IPS DF 6.9 (cell line): Measurements from ENCODE around the gene TNNT2.

Experiments used
- DNase-seq: peaks from one replicate; pipeline ENCODE4 v3.0.0-alpha.2; 2013; ENCODE audit warnings: low read depth, low spot score
- H3K27ac ChIP-seq: one replicate; pipeline ENCODE4 v1.5.1; 2013; ENCODE audit warnings: low read length, control low read depth
- H3K27me3 ChIP-seq: 2 replicates; pipeline ENCODE4 v1.6.1; 2013; ENCODE audit warnings: mild to moderate bottlenecking, low read length; ENCODE audit not compliant: control insufficient read depth, insufficient read depth
- H3K36me3 ChIP-seq: 2 replicates; pipeline ENCODE4 v1.6.1; 2013; ENCODE audit warnings: low read length; ENCODE audit not compliant: control insufficient read depth, insufficient read depth
- H3K4me1 ChIP-seq: 2 replicates; pipeline ENCODE4 v1.6.1; 2013; ENCODE audit warnings: low read length; ENCODE audit not compliant: control insufficient read depth, insufficient read depth
- H3K4me3 ChIP-seq: 2 replicates; pipeline ENCODE4 v1.5.1; 2013; ENCODE audit warnings: mild to moderate bottlenecking, low read length
- H3K9me3 ChIP-seq: 2 replicates; pipeline ENCODE4 v1.6.1; 2013; ENCODE audit warnings: low read length, inconsistent platforms; ENCODE audit not compliant: control insufficient read depth, insufficient read depth
- WGBS: extraction: QIAGEN DNeasy Blood & Tissue Kit; methylation state at CpG from one replicate; pipeline ENCODE4 v1.1.7; 2013; ENCODE audit warnings: mixed read lengths, missing lambda C conversion rate; ENCODE audit not compliant: insufficient read length, insufficient coverage; 5-methylcytosine and 5-hydroxymethylcytosine counted together

The TNNT2 gene

DNA sequence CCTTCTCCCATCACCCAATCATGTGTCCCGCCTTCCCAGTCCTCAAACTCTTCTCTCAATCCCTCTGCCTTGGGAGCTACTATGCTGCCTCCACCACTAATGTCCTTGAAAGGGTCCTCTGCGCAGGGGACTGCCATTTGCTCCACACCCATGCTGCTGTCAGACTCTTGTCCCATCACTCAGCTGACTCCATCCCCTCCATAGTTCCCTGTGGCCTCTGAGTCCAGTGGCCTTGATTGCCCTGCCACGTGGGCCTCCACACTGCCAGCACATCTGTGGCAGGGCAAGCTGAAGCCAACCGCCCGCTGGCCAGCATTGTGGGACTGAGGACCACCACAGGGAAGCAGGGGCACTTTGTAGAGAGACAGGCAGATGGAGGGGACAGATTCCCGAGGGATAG is 1.3 kb upstream of the TNNT2 start:
- Histone ChIP-seq H3K36me3 (peaks cover 4% of the 10 kb centered on the region; the same call in 1 of the 2 replicates), H3K9me3 (no peaks in the 10 kb centered on the region), H3K27ac (no peak overlapping the region), H3K4me1 (peaks cover 25% of the 10 kb centered on the region), H3K27me3 (no peaks in the 10 kb centered on the region), H3K4me3 (no peak overlapping the region)
- WGBS: no CpG with 5 or more reads among the region's 6 CpGs
- DNase-seq: no peak

DNA sequence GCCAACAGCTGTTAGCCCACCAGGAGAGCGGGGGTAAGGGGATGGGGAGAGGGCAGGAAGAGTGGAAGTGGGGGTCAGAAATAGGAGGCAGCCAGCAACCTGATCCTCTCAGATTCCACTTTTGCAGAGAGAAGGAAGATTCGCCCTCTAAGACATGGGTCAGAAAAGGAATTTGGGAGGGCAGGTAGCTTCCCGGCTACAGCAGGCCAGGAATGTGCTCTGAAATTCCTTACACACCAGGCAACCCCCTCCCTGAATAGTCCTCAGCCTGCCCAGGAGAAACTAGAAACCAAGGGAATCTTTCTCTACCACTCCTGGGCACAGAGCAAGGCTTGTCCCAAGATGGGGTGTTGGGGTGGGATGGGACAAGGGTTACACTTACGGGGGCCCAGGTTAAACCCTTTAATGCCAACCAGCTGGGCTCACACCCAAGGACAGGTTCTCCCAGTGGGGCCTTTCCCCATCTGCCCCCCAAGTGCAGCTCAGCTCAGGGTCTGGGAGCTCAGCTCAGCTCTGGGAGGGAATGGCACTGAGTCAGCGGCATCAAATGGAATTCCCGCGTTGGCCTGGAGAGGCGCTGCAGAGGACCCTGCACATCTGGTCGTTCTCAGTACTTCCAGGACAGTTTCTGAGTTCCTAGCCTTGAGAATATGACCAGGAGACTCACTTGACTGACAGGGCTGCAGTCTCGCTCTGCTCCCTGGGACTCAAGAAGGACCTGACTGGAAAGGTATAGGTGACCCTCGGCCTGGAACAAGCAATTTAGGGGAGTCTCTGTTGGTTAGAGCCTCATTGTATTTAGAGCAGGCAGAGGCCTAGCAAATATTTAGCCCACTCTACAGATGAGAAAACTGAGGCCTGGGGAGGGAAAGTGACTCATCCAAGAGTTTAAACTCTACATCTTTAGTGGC is 761 bp downstream of the TNNT2 start:
- H3K36me3 ChIP-seq: no peaks in the 10 kb centered on the region
- peak; percentile 85 for DNase-seq
- no peaks in the 10 kb centered on the region for H3K27me3 ChIP-seq
- WGBS: no CpG with 5 or more reads among the region's 11 CpGs
- H3K9me3 ChIP-seq: no peaks in the 10 kb centered on the region
- no peak overlapping the region for H3K27ac ChIP-seq
- no peak overlapping the region for H3K4me3 ChIP-seq
- H3K4me1 ChIP-seq: peaks cover 25% of the 10 kb centered on the region

DNA sequence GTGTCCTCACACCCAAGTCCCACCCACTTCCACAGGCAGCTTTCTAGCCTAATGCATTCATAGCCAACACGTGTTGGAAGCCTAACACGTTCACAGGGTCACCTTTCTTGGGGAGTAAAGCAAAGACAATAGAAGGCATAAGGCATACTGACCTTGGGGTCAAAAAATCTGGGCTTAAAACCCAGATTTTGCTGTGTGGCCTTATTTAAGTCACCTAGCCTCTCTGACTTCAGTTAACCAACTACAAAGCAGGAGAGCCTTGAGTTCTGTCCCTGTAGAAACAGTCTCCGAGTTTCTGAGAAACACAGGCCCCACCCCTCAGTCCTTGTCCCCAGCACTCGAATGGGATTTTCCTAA is 1.4 kb downstream of the TNNT2 start:
- Histone ChIP-seq H3K4me1 (peaks cover 25% of the 10 kb centered on the region), H3K27ac (peak overlapping the region; percentile 93), H3K4me3 (no peak overlapping the region), H3K36me3 (no peaks in the 10 kb centered on the region), H3K27me3 (no peaks in the 10 kb centered on the region), H3K9me3 (no peaks in the 10 kb centered on the region)
- no peak for DNase-seq
- WGBS: no CpG with 5 or more reads among the region's 4 CpGs

DNA sequence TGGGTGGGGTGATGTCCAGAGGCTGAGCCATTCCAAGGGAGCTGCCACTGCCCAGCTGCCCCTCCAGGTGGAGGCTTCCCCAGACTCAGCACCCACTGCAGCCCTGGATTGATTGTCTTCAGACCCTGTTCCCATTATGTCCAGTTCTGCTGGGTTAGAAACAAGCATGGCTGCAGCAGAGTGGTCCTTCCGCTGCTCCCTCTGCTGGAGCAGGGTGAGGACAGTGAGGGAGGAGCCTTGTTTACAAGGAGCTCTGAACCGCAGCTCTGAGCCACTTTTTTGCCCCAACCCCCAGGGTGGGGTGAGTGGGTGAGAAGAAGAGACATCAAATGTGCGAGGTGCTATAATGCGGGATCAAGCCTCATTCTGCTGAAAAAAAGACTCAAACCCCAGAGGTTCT is 2.3 kb downstream of the TNNT2 start:
- H3K4me1 ChIP-seq: peaks cover 25% of the 10 kb centered on the region

DNA sequence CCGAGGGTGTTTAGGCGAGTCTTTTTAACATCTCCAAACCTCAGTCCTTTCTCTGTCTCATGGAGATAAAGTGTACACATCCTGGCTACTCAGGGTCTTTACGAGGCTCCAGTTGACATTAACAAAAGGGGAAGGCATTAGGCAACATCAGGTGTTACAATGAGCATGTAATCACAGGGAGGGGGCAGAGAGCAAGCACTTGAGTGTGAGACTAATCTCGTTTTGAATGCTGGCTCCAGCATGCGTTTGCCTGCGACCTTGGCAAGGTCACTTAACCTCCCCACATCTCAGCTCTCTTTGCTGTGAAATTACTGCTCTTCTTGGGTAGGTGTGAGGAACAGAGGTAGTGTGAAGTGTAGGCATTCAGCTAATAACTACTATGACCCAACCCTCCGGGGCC is 3.1 kb downstream of the TNNT2 start:
- no CpG with 5 or more reads among the region's 7 CpGs for WGBS
- H3K9me3 ChIP-seq: no peaks in the 10 kb centered on the region
- no peaks in the 10 kb centered on the region for H3K27me3 ChIP-seq
- no peak overlapping the region for H3K27ac ChIP-seq
- H3K4me3 ChIP-seq: no peak overlapping the region
- DNase-seq: no peak
- no peaks in the 10 kb centered on the region for H3K36me3 ChIP-seq
- peaks cover 24% of the 10 kb centered on the region for H3K4me1 ChIP-seq

More for the DNA sequence above, 2.3 kb downstream of the TNNT2 start:
- no peak for DNase-seq
- H3K4me3 ChIP-seq: no peak overlapping the region
- H3K36me3 ChIP-seq: no peaks in the 10 kb centered on the region
- WGBS: no CpG with 5 or more reads among the region's 4 CpGs
- no peaks in the 10 kb centered on the region for H3K27me3 ChIP-seq
- no peaks in the 10 kb centered on the region for H3K9me3 ChIP-seq
- H3K27ac ChIP-seq: no peak overlapping the region

DNA sequence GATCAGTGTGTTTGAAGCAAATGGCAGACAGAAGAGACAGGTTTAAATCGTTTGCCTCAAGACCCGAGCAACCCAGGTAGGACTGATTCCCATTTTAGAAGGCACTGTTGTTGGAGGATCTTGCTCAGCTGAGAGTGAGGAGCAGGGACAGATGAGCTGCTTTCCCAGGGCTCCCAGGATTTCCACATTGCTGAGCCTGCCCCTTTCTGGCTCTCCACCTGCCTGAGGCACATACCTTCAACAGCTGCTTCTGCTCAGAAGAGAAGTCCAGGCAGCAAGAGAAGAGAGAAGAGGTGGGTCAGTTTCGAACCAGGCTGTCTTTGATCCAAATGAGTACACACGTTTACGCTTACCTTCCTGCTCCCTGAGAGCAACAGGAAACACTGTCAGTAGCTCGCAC is 5.7 kb downstream of the TNNT2 start:
- DNase-seq: no peak
- Histone ChIP-seq H3K4me1 (peaks cover 16% of the 10 kb centered on the region), H3K36me3 (no peaks in the 10 kb centered on the region), H3K4me3 (no peak overlapping the region), H3K9me3 (no peaks in the 10 kb centered on the region), H3K27me3 (no peaks in the 10 kb centered on the region), H3K27ac (no peak overlapping the region)
- WGBS: no CpG with 5 or more reads among the region's 6 CpGs

DNA sequence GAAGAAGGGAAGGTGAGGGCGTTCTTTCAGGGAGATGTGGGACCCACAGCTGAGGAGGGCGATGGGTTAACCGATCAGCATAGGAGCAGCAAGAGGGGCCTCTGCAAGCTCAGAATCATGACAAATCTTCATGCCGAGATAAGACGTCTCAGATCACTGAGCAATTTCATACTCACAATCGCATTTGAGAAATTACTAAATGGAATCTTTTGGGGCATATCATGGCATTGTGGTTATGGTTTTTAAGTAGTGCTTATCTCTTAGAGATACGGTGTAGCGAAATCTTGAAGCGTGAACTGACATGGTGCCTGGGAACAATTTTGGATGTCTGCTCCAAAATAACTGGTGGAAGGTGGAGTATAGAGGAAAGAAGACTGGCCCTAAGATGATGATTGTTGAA is 6.2 kb downstream of the TNNT2 start:
- WGBS: no CpG with 5 or more reads among the region's 9 CpGs
- H3K27me3 ChIP-seq: no peaks in the 10 kb centered on the region
- no peaks in the 10 kb centered on the region for H3K9me3 ChIP-seq
- no peak for DNase-seq
- peaks cover 16% of the 10 kb centered on the region for H3K4me1 ChIP-seq
- H3K27ac ChIP-seq: no peak overlapping the region
- H3K4me3 ChIP-seq: no peak overlapping the region
- no peaks in the 10 kb centered on the region for H3K36me3 ChIP-seq

DNA sequence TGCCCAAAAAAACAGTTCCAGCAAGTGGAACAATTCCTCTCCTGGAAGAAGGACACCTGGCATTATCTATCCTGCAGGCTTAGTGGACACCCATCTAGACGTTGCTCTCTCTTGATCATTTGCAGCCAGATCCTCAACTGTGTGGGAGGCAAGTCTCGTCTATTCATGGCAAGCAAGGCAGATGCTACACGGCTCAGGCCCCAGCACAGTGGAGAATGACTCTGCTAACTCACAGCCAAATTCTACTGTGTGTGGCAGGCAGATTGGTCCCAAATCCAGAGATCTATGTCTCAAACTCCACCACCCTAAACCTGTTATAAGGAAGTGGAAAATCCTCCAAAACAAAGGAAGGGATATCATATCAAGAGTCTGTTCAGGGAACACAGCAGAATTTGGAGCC is 7.0 kb downstream of the TNNT2 start:
- DNase-seq: no peak
- H3K9me3 ChIP-seq: no peaks in the 10 kb centered on the region
- no peaks in the 10 kb centered on the region for H3K27me3 ChIP-seq
- no CpG with 5 or more reads among the region's 3 CpGs for WGBS
- H3K27ac ChIP-seq: no peak overlapping the region
- peaks cover 10% of the 10 kb centered on the region for H3K4me1 ChIP-seq
- no peak overlapping the region for H3K4me3 ChIP-seq
- H3K36me3 ChIP-seq: no peaks in the 10 kb centered on the region

DNA sequence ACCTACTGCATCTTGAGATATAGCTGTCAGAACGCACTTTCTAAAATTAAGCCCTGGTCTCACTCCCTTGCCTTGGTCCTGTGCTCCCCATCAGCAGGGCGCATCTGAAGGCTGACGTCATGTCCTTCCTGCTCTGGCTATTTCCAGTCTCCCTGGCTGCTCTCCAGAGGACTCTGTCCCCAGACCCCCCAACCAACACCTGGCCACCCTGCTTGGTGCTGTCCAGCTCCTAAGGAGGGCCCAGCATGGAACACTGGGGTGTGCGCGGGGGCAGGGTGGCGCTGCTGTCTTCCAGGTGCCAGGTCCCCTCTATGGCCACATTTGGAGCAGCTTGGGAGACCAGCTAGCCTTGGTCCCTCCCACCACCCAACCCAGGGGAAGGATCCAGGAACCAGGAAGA is 8.3 kb downstream of the TNNT2 start:
- Histone ChIP-seq H3K27me3 (no peaks in the 10 kb centered on the region), H3K4me3 (no peak overlapping the region), H3K36me3 (no peaks in the 10 kb centered on the region), H3K27ac (no peak overlapping the region), H3K9me3 (no peaks in the 10 kb centered on the region), H3K4me1 (peaks cover 1% of the 10 kb centered on the region; the same call in 1 of the 2 replicates)
- DNase-seq: no peak
- WGBS: no CpG with 5 or more reads among the region's 6 CpGs

DNA sequence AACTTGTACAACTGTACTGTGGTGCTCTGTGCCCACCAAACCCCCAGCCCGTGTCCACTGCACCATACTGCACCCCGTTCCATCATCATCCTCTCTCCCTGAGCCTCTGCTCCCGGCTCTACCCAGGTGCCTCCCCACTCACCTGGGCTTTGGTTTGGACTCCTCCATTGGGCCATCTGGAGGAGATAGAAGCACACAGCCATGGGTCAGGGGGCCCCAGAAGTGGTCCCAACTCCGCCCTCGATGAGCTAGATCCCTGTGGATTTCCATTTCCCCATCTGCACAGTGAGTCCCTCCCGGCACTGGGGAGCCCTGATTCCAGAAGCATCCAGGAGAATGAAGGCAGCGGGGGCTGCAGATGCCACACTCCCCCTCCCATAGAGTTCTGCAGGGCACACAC is 10.8 kb downstream of the TNNT2 start:
- no peaks in the 10 kb centered on the region for H3K27me3 ChIP-seq
- H3K4me3 ChIP-seq: no peak overlapping the region
- peaks cover 3% of the 10 kb centered on the region for H3K4me1 ChIP-seq
- no peaks in the 10 kb centered on the region for H3K9me3 ChIP-seq
- WGBS: no CpG with 5 or more reads among the region's 7 CpGs
- no peaks in the 10 kb centered on the region for H3K36me3 ChIP-seq
- DNase-seq: no peak
- H3K27ac ChIP-seq: no peak overlapping the region

DNA sequence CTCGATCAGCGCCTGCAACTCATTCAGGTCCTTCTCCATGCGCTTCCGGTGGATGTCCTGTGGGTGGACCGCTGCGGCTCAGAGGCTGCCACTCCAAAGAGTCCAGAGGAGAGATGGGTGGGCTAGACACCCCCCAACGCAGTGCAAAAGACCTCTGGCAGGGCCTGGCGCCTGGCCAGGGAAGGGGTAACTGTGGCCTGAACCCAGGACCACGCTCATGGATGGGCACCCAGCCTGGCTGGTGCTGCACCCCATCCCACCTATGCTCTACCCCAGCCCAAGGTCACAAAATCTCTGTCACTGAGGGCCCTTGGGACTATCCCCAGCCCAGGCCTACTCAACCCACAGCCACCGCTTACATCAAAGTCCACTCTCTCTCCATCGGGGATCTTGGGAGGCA is 12.2 kb downstream of the TNNT2 start:
- peaks cover 3% of the 10 kb centered on the region for H3K4me1 ChIP-seq
- WGBS: no CpG with 5 or more reads among the region's 11 CpGs
- H3K36me3 ChIP-seq: no peaks in the 10 kb centered on the region
- DNase-seq: no peak
- no peak overlapping the region for H3K4me3 ChIP-seq
- no peaks in the 10 kb centered on the region for H3K9me3 ChIP-seq
- H3K27ac ChIP-seq: no peak overlapping the region
- no peaks in the 10 kb centered on the region for H3K27me3 ChIP-seq
